HG03139 (cell line): ENCODE measurements around the gene ZMYND19.
"Not testable (repeated sequence)": the region's sequence is repeated elsewhere in the genome, so short reads cannot be mapped to it uniquely, and the experiment has no call there.

ENCODE experiments used
- ATAC-seq: cut with Tn5 transposase; IDR thresholded peaks from one replicate; pipeline ENCODE4 v1.9.1; 2021; ENCODE audit not compliant: unreplicated experiment

The ZMYND19 gene

DNA sequence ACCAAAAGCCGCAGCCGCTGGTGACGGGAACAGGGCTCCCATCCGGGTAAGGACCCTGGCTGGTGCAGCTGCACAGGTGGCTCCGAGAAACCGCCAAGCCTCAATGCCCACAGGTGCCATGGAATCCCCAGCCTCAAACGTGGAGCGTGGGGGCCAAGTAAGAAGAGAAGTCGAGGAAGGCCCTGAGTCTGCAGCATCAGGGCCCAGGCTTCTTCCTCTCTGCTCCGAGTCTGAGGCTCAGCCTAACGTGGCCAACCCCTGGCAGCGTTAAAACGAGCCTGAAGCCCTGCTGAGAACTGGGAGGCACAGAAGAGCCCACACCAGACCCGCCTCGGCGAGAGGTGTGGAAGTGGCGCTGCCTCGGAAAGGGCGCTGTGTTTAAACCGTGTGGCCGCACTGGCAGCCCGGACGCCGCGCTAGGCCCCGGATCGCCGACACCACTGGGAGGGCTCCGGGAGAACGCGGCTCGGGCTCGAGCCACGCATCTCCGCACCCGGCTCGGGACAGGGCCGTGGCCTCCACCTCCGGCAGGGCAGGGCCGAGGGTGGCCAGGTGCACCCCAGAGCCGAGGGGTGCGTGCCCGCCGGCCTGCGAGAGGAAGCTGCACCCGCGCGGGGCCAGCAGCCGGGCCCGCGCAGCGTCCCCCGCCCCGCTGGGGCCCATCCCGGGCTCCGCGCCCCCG, 730 bp downstream of the ZMYND19 start:
- no peak for ATAC-seq

DNA sequence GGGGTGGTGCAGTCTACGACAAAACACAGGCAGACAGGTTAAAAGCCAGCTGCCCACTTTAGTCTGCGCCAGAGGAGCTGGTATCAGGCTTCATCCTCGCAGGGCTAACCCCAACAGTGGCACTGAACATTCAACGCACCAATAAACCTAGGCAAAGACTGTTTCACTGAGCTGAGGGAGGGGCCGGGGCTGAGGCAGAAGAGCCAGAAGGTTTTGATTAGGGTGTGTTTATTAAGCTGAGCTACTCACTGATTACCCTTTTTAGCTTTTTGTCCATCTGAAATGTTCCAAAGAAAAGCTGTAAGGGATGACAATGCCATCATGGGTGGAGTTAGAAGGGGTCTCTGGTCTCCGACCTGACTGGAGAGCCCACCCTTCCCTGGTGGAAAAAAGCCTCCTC, 1.4 kb downstream of the ZMYND19 start:
- ATAC-seq: no peak

DNA sequence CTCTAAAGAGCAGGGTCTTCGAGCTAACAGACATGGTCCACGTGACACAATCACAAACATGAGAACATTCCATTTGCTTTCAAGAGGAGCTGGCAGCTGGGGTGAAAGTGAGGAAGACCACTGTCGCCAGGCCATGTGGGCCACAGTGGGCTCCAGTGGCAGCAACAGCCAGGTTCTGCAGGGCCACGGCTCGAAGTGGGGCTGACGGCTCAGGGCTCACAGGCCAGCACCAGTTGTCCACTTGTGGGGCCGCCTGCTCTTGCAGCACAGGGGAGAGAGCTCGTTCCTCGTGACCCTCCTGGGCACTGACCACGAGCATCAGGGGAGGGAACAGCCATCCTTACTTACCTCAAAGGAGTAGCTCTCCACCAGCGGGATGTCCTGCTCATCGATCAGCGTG, 2.0 kb downstream of the ZMYND19 start:
- ATAC-seq: no peak

DNA sequence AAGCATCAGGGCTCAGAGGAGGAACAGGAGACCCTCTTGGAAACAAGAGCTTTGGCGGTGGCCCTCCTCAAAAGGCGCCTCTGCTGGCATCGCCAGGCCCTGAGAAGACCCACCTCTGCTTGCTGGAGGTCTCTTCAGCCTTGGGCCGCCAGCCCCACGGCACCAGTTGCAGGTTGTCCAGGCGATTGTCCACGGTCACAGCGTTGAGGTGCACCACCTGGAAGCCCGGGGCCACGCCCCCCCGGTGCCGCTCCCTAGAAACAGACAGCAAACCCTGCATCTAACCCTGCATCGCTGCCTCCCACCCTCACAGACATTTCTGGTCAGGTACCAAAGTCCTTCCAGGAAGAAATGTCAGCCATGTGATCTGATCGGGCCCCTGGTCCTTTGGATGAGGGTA, 3.5 kb downstream of the ZMYND19 start:
- no peak for ATAC-seq

DNA sequence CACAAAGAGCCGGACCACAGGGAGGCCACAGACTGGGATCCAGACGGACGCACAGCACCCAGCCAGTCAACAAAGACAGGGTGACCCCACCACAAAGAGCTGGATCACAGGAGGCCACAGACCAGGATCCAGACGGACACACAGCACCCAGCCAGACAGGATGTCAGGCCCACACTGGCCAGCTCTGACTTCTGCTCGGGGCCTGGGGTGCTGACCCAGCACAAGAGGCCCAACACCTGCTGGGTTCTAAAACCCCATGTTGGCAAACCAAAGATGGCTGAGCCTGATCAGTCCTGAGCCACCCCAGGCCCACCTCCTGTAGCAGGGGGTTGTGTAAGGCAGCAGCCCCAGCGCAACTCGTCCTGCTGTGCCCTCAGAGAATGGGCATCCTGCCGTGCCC, 6.4 kb downstream of the ZMYND19 start:
- no peak for ATAC-seq

DNA sequence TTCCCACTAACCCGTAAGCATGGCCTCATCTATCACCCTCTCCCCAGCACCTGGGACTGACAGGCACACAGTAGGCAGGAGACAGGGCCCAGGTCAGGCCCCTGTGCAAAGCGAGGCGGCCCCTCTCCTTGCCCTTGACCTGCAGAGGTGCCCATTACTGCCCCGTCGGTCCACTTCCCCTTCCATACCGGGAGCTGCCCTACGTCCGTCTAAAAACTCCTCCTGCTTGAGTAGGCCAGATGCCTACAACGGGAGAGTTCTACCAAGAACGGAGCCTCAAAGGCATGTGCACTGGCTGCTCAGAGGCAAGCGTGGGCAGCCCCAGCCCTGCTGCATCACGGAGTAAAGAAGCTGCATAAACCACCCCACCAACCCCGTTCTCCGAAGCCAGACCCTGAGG, 7.0 kb downstream of the ZMYND19 start:
- ATAC-seq: no peak

DNA sequence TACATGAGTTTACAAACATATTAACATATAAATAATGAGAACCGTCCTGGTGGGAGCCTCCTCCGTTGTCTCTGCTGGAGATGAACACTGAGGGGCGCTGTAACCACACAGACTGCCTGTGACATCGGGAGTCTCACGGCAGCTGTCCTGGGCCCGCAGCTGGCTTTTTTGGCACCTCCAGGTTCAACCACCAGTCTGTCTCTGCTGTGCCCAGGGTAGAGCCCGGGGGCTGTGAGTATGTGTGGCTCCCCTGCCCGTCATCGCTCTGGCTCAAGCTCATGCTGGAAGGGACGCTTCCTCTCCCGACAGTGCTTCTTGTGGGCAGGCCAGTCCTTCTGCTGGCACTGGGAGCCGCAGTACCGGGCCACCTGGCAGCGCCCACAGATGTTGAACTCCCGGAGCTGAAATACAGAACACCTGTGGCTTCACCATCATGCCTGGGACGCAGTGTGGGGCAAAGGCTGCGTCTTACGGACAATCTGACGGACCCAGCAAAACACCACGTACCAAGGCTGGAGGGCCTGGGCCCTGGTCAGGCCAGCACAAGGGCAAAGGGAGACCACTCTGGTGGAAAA, 7.9 kb downstream of the ZMYND19 start:
- ATAC-seq: no peak

DNA sequence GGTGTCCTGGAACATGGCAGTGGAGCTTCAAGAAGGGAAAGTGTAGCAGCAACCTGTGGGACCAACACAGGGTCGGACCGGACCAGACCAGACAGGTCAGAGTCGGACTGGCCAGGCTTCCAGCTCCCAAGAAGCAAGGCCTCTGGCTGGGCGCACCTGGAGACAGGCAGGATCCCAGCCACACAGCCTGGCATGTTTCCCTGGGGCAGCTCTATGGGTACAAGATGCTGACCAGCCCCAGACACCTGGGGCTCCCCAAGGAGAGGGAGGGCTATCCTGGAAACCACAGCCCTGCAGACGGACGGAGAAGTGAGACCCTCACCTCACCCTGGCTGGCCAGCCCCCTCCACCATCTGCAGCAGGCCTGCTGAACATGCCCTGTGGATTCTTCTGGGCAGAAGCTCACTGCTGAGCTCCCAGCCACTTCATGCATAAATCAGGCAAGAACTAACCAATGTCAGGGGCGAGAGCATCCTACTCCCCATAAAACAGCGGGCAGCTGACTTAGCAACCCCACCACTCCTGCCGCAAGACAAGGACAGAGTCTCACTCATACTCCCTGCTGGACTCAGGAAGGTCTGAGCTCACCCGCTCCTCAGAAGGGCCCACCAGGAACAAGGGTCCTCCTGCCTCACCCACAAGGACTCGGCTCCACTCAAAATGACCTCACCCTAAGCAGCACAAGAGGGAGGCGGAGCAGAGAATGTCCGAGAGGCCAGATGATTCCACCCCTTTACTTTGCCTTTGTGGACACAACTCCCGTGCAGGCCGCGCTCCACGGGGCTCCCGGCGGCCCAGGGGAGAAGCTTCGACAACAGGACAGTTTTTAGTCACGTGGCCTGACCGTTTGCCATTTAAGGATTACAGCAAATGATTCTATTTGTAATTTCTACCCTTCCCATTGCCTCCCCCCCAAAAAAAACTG, 8.7 kb downstream of the ZMYND19 start:
- no peak for ATAC-seq

DNA sequence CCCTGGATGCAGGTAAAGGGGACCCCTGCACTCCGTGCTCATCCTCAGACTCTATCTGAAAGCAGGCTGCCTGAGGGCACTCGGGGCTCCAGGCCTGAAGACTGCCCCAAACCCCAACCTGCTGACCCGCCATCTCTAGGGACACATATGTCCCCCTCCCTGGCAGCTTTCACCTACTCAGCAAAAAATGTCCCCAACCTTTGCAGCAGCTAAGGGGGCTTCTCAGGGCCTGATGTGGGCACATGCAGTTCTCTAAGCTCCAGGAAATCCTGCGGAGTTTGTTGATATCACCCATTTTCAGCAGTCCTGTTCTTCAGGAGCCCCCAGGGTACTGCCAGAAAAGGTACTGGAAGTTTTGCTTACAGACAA, 9.4 kb downstream of the ZMYND19 start:
- no peak for ATAC-seq

DNA sequence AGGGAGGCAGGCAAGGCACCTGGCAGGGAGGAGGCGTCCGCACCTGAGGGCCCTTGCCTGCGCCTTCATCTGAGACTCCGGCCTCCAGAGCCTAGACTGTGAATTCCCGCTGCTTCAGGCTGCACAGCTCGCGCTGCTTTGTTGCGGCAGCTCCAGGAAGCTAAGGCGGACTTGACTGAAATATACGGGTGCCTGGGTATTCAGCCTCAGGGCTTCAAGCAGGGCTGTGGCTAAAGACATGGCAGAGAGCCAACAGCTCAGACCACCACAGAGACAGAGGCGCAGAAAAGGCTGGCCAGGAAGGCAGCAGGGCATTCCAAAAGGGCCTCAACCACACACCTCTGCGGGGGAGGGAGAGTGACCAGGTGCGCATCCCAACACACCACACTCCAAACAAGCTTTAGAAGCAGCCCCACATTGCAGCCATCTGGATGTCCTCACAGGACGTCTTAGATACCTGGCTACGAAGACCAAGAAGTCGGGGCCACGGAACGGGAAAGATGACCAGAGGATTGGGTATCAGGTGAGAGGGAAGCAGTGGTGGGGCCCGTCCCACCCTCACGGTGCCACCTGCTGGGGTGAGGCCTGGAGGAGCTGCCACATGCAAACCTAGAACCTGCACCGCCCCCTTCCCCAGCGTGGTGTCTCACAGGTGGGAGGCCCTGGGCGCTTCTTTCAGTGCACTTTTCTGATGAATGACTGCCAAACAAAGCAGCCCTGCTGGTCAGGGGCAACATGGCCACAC, 9.9 kb downstream of the ZMYND19 start:
- no peak for ATAC-seq

DNA sequence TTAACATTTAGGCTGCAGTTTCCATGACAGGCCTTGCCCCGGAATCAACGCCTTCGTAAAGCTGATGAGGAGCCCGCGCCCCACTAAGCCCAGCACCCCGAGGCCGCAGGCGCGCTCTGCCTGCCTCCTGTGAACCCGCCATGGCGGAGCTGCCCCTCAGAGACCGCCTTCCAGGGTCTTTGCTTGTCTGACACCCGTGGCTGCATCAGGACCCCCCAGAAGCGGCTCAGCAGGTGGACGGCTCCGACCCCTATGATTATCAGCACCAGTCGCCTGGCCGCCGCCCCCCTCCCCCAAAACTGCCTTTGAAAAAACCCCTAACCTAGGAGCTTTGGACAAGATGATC, 11.1 kb downstream of the ZMYND19 start:
- peak; percentile 3 for ATAC-seq

DNA sequence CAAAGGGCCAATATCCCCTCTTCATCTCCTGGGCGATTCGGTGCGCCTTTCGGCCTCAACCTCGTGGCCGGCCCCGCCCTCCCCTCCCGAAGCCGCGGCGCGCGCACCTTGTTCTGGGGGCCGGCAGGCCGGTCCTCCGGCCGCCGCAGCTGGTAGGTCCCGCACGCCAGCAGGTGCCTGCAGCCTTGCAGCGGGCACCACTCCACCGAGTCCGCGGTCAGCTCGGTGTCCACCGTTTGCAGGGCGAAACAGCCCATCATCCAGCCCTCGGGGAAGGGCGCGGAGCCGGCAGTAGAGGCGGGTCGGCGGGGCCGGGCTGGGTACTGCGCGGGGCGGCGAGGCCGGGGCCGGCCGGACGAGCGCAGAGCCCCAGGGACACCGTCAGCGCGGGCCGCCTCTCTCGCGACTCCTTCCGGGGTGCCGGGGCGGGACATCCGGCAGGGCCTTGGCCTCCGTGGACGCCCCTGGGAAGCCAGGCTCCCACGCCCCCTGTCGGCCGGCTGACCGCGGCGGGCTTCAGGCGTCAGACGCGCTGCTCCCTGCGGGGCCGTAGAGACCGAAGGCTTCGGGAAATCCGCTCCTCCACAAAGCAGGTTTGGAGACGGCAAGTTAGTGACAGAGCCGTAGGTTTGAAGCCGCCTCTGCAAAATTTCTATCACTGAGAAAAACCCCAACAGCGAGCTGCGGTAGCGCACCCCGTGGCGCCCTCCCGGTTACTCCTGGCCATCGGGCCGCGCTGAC, 11.6 kb downstream of the ZMYND19 start, which contains the start of gene DPH7:
DPH7 (minus strand) TSS at position 408 of the 741 bp plus-strand sequence; CDS start at position 260, 148 bp downstream.
- peak; percentile 72 for ATAC-seq

DNA sequence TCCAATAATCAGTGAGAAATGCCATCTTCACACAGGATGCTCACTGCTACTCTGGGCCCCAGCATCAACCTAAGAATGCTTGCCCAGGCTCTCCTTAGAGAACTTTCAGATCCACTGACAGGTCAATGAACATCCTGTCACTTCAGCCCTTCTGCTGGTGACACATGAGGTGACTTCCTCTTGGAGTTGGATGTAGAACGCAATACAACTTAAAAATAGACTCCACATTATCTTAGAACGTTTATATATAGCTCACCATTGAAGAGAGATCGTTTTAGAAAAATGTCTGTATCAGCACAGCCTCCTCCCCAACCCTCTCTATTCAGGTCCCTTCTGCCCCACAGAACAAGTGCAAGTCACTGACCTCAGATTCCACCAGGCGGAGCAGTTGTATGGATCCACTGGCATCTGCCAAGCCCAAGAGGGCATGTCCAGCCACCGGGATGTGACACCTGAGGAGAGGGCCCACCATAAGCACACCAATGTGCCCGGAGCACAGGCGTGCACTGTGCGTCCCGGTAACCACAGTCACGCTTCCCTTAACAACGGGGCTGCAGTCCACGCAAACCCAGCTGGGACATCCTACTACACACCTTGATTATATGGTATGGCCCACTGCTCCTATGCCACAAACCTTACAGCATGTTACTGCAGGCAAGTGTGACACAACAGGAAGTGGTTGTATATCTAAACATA, 14.4 kb downstream of the ZMYND19 start:
- ATAC-seq: no peak

DNA sequence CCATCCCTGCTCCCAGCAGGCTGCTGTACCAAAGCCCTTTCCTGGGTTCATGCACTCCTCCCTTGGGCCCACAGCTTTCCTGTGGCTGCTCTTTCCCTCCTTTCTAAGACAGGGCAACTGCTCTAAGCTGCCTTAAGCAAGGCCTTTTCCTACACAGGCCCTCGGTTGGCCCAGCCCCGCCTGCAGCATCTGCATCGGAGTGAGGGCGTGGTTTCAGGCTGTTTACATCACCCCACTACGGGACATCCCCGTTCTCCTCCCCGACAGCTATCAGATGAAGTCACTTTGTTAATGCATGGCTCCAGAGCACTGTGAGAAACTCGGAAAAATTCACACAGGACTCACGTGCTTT, 15.0 kb downstream of the ZMYND19 start:
- no peak for ATAC-seq

DNA sequence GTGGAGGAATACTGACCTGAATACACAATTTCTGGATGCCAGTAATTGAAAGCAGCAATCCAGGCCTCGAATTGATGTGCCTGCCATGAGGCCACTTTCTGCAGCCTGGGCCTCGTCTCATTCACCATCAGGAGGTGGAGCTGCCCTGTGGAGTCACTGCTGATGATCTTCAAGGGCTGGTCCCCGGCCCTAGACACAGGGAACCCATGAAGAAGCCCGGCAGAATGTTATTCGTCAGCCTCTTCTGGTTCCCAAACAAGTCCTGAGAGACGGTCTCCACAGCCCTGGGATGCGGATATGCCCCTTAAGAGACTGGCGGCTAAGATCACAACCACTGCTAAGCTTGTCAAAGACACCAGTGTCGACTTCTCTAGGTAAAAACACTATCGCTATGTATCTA, 16.1 kb downstream of the ZMYND19 start:
- no peak for ATAC-seq

DNA sequence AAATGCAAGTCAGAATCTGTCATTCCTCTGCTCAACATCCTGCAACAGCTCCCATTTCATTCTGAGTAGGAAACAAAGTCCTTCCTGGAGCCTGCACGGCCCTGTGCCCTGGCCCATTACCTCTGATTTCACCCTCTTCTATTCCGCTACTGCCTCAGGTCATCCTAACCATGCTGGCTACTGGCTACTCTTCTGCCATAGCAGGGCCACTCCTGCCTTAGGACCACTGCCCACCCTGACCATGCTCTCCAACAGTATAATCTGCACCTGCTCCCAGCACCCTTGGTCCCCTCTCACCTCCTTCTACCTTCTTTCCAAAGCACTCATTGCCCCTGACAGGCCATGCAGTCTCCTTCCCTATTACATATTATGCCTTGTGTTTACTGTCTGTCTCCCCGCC, 19.7 kb downstream of the ZMYND19 start:
- ATAC-seq: no peak

DNA sequence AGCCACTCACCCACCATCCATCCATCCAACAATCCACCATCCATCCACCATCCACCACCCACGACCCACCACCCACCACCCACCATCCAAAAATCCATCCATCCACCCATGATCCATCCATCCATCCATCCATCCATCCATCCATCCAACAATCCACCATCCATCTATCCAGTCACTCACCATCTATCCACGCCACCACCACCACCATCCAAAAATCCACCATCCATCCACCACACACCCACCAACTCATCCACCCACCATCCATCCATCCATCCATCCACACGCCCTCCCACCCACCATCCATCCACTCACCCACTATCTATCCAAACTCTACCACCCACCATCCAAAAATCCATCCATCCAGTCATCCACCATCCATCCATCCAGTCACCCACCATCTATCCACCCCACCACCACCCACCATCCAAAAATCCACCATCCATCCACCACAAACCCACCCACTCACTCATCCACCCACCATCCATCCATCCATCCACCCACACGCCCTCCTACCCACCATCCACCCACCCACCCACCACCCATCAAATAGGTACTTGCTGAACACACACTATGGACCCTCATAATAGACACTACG, 20.6 kb downstream of the ZMYND19 start:
- ATAC-seq: no peak

DNA sequence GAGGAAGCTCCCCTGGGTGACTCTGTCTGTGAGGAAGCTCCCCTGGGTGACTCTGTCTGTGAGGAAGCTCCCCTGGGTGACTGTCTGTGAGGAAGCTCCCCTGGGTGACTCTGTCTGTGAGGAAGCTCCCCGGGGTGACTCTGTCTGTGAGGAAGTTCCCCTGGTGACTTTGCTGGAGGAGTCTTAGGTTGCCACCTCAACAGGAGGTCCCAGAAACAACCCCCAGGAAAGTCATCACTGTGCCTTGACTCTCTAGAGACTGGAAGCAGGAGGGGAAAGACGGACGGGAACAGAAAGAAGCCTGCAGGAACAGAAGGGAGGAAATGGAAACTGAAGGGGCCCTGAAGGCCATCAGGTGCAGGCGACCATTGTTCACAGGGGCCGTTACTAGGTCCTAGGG, 21.9 kb downstream of the ZMYND19 start:
- ATAC-seq: not testable (repeated sequence)

DNA sequence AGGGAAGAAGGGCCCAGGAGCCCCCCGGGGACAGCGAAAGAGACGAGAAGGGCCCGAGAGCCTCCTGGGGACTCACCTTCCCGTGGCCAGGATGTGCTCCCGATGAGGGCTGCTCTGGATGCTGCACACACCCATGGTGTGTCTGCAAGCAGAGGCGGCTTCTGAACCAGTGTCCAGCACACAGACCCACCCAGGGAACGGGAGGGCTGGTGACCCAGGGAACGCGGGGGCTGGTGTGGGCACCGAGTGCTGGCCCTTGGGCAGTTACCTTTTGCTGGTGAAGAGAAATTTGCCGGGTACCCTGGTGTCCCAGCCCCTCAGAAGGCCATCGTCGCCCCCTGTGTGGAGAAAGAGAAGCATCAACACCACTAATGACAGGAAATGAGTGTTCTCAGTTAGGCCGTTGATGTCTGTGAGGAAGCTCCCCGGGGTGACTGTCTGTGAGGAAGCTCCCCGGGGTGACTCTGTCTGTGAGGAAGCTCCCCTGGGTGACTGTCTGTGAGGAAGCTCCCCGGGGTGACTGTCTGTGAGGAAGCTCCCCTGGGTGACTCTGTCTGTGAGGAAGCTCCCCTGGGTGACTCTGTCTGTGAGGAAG, 25.4 kb downstream of the ZMYND19 start:
- ATAC-seq: no peak
